WTC11 (cell line): Measurements from ENCODE around the gene TMEM132E.

Experiments
- CTCF ChIP-seq: fragments of 200-600 bp; IDR thresholded peaks from 2 replicates; pipeline ENCODE4 v1.8.0; 2022; ENCODE audit warnings: antibody characterized with exemption
- EMX1 ChIP-seq: fragments of 250-450 bp; sonication (Bioruptor Pico); IDR thresholded peaks from 2 replicates; pipeline ENCODE4 v1.8.0; 2021; ENCODE audit warnings: mild to moderate bottlenecking

- TF ChIP-seq CTCF (no peak), EMX1 (CRISPR knock-in tag) (no peak)
Observed at GRCh38 chr17:34653511-34653910, 74.1 kb downstream of the TMEM132E start.
